Measurements from ENCODE around the gene ELAVL2. TPM values are rescaled to one million over a fixed set of nuclear protein-coding genes. Genes with fewer than 3 reads are reported as not detected.

The ELAVL2 gene
- total RNA-seq, 1 donor from 2014 or later, result 0.52 TPM

DNA sequence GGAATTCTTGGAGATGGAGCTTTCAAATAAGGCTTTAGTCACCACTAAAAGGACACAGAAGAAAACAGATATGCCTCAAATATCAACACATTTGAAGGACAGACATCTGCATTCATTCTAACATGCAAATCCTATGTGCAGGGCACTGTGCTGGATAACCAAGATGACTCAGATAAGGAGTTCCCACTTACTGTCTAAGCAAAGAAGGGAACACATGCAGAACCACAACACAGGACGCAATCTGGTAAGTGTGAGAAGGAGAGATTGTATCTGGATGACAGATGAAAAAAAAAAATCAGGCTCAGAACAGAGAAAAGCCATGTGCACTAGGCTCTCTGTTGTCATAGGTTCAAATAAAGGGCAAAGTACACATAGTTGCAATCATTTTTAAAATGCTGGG lies 42.5 kb downstream of the ELAVL2 start:
- no peak for TF ChIP-seq CTCF (conservative IDR thresholded peaks at IDR 0.05; ENCODE audit: low read depth, low read length)

DNA sequence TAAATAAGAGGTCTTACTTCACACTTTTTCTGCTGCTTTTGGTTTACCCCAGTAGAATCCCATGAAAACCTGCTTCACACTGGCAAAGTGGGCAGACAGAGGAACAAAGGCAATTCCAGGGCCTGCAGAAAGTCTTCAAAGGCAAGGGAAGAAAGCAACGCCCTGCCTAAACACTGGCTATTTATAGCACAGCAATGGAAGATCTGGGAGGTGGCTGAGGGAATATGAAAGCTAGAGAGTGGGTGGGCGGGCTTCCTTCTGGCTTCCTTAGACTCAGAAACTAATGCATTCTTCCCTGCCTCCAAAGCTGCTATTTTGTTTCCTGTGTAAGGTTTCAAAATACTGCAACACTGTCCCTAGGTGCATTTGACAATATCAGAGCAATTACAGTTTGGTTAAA lies 46.8 kb downstream of the ELAVL2 start:
- DNase-seq (ENCODE audit: low read depth), result no peak
- no peak for TF ChIP-seq CTCF (conservative IDR thresholded peaks at IDR 0.05; ENCODE audit: low read depth, low read length)
- H3K4me3 ChIP-seq (ENCODE audit: low read depth, low read length), result no peak overlapping the region

More for the DNA sequence above, 42.5 kb downstream of the ELAVL2 start:
- DNase-seq (ENCODE audit: low read depth), result no peak
- H3K4me3 ChIP-seq (ENCODE audit: low read depth, low read length), result no peak overlapping the region

DNA sequence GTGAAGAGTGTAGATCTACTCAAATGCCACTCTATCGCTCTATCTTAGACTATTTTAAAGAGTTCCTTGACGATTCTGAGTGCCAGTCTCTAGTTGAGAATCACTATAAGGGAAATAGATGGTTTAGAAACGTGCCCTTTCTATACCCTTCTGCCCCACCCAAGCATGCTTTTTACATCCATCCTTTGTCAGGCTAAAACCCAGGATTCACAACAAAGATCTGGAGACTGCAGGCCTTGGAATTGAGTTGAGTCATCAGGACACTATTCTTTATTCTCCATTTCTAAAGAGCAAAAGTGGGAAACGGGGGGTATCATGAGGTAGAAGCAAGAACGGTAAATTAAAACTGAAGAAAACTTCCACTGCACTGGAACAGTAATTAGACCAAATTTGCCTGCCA lies 48.7 kb downstream of the ELAVL2 start:
- no peak overlapping the region for H3K4me3 ChIP-seq (ENCODE audit: low read depth, low read length)
- no peak for DNase-seq (ENCODE audit: low read depth)
- TF ChIP-seq CTCF (conservative IDR thresholded peaks at IDR 0.05; ENCODE audit: low read depth, low read length), result no peak

DNA sequence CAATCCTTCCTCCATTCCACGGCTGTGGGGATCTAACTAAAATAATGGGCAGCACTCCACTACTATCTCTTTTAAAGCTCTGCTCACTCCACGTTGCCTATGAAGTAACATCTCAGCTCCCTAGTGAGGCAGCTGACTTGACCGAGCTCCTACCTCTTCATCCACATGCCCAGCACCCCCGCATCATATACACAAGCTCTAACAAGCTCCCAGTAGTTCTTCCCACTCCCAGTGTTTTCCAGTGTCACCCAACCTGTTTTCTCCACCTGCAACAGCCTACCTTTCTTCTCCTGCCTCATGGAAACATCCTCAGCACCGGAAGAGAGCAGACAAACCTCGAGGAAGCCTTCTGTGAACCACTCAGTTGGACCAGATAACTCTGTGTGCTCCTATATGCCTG lies 50.5 kb downstream of the ELAVL2 start:
- TF ChIP-seq CTCF (conservative IDR thresholded peaks at IDR 0.05; ENCODE audit: low read depth, low read length), result no peak
- no peak for DNase-seq (ENCODE audit: low read depth)
- no peak overlapping the region for H3K4me3 ChIP-seq (ENCODE audit: low read depth, low read length)

GRCh38 chr9:23774266-23774665 lies 51.8 kb downstream of the ELAVL2 start:
- DNase-seq (ENCODE audit: low read depth), result no peak
- H3K4me3 ChIP-seq (ENCODE audit: low read depth, low read length), result no peak overlapping the region
- TF ChIP-seq CTCF (conservative IDR thresholded peaks at IDR 0.05; ENCODE audit: low read depth, low read length), result no peak

- no peak for TF ChIP-seq CTCF (conservative IDR thresholded peaks at IDR 0.05; ENCODE audit: low read depth, low read length)
- no peak overlapping the region for H3K4me3 ChIP-seq (ENCODE audit: low read depth, low read length)
- DNase-seq (ENCODE audit: low read depth), result no peak
Measured at GRCh38 chr9:23772385-23772783, 53.7 kb downstream of the ELAVL2 start.

DNA sequence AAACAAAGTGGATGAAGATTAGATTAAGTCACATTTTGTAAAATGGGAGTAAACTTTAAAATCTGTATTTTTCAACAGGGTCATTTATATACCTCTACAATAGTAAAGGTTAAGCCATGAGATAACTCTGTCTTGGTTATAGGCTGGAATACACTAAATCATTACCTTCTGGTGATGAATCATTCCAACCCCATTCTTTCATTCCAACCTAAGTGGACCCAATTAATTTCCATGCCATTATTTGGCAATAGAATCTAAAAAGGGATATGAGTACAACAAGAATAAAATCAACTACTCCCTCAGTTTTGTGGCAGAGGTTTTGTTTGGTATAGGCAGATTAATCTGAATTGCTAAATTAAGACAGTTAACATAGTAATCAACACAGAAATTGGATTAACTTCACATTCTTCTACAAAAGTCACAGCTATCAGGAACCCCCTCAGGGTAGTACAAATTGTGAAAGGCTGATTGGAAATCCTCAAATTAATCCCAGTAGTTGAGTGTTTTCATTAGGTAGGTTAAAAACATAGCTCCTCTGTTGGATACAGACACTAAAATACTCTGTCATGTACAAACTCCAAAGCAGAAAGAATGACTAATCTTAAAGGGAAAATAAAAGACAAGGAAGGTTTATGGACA lies 54.2 kb downstream of the ELAVL2 start:
- H3K4me3 ChIP-seq (ENCODE audit: low read depth, low read length), result no peak overlapping the region
- TF ChIP-seq CTCF (conservative IDR thresholded peaks at IDR 0.05; ENCODE audit: low read depth, low read length), result no peak
- no peak for DNase-seq (ENCODE audit: low read depth)

Data from epithelial cell of proximal tubule (primary cell).